HG03571 (cell line): ENCODE measurements around the gene TENM4.
"Not testable (repeated sequence)": the region's sequence is repeated elsewhere in the genome, so short reads cannot be mapped to it uniquely, and the experiment has no call there.

Experiments
- ATAC-seq: cut with Tn5 transposase; IDR thresholded peaks from one replicate; pipeline ENCODE4 v1.9.1; 2021; ENCODE audit not compliant: unreplicated experiment

Gene TENM4

DNA sequence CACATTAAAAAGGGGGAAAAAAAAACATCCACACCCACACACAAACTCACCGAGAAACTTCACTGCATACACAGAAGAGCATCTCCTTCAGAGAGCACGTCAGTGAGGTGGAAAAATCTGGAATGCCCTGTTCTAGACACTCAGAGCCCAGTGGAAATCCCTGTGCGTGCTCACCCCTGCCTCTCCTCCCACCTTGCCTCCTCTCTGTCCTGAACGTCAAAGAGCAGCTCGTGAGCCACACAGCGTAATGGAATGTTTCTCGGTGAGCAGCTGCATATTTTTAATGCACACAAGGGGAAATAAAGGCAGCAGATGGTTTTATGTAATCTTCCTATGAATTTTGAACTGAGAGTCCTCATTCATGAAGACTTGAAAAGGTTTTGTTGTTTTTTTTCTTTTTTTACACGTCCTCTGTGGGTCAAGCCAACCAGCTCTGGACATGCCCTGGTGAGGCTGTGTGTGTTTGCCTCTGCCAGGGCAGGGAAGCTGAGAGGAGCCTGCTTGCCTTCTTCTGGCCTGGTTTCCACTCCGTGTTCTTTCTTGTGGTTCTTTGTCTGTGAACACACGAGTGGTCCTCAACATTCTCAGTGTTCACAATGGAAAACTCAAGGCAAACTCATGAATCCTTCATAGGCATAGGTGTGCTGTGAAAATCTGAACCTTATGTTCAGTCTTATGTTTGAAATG is 219.2 kb downstream of the TENM4 start:
- no peak for ATAC-seq

- no peak for ATAC-seq
Measured at GRCh38 chr11:79220171-79220570, 220.7 kb downstream of the TENM4 start.

GRCh38 chr11:79219186-79220045 is 221.4 kb downstream of the TENM4 start:
- ATAC-seq = no peak

DNA sequence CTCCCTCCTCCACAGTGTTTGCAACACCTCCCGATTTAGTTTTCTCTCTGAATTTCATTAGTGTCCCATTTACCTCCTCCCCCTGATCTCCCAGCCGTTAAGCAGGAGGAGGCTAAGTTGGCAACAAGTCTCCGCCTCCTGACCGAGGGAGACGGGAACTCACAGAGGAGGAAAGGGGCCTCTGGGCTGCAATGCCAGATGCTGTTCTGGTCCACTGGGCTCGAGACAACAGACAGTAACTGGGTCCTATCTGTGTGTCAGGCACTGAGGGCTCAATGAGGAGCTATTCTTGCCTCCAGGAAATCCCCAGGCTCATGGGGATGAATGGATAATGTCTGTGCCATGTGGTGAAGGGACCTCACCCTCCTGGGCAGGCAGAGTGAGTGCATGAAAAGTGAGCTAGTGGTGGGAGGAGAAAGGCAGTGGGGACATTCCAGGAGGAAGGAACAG is 228.1 kb downstream of the TENM4 start:
- ATAC-seq = no peak

DNA sequence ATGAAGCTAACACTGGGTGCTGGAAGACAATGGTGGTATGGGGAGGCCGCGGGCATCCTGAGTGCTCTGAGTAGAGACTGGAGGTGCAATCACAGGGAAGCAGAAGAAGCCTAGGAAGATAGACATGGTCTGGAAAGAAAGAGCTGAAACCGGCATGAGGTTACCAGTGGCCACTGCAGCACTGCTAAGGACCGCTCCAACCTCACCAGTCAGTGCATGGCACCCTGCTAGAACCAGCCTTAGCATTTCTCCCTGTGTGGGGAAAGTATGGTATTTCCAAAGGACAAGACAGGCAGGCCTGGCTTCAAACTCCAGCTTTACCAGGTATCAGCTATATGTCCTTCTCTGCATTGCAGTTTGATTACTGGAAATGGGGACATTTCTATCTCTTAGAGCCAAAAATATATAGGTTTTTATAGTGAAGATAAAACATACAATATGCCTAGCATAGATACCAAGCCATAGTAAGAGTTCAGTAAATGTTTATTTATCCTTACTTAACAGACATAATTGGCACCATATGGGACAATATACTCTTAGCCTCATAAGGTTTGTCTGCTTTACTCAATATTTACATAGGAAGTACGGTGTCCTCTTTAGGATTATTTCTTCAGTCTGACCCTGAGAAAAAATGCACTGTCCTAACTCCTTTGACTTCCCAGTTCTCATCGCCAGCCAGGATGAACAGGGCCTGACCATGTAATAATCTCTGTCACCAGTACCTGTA is 231.1 kb downstream of the TENM4 start:
- ATAC-seq = no peak

DNA sequence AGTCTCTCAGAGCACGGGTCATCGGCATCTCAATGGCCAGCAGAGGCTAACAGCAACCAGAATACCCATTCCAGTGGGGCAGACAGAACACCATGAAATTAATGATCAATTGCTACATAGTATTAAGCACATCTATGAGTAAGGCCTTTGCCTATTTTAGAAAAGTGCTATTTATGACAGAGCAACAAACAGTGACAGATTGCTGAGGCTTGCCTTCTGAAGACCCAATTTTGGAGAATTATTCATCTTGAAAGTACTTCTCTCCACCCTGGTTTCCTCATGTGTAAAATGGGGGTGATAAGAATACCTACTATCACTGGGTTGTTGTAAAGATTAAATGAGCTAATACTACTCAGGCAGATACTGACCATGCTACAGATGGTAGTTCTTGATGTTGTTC is 232.7 kb downstream of the TENM4 start:
- ATAC-seq = no peak

GRCh38 chr11:79206951-79207350 is 233.9 kb downstream of the TENM4 start:
- ATAC-seq = no peak

DNA sequence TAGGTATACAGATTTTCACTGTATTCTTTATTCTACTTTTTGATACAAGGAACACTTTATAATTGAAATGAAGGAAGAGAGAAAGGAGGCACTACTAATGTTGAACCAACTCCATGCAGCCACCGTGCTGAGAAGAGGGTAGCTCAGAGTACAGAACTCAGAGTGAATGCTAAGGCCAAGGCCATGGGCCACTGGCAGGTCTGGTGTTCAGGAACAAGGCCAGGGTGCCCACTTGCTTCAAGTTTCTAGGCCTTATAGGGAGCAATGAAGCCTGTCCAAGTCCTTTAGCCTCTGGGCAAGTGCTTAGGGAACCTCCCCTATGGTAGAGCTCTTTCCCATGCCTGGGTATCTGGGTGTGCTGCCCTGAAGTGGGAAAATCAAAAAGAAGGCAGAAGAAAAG is 235.0 kb downstream of the TENM4 start:
- no peak for ATAC-seq

DNA sequence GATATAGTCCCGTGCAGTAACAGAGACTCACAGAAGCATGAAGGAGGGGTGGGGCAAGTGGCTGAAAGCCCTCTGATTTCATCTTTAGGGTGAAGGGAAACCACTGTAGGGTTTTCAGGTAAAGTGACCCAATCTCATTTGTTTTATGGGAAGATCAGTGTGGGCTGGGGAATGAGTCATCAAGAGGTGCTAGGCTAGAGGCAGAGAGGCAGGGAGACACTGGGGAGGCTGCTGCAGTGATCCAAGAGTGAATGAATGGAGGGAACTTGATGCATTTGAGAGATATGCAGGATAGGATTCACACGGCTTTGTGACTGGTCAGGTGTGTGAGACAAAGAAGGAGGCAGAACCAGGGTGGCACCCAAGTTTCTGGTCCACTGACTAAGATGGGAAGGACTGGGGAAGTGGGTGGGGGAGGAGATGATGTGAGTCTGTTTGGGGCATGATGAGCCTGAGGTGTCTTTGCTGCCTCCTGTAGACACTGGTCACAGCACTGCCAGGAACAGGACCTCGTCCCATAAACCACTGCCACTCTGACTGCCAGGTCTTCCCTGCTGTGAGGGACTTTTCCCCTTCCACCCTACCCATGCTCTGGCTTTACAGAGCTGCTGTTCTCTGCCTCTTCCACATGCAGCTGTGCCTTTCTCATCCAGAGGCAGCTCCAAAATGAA is 239.0 kb downstream of the TENM4 start:
- ATAC-seq = no peak

DNA sequence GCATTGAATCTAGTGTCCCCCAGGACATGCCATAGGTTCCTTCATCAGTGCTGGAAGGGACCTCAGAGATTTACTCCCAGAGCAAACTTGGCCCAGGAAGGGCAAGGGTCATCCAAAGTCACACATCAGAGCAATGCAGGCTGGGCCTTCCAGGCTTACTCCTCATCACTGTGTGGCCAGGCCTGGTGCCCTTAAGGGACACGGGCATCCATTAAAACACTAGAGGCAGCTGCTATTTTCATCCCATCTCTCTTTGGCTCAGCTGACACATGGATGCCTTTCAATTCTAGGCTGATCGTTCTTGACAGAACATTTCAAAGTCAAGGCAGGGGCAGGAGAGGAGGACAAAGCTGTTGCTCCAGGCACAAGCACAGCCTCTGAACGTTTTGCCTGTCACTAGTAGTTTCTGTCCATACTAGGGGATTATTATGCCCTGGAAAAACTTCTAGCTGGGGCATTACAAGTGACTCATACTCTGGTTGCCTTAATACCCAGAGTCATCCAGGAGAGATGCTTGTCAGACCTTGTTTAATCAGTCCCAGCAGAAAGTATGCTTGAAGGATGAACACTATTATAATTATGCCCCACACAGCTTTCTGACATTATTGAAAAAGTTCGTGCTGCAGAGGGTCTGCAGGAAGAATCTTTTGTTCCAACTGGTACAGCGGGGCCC is 240.3 kb downstream of the TENM4 start:
- ATAC-seq = no peak

GRCh38 chr11:79199729-79200354 is 241.0 kb downstream of the TENM4 start:
- ATAC-seq = no peak

GRCh38 chr11:79198898-79199250 is 242.0 kb downstream of the TENM4 start:
- ATAC-seq = no peak

GRCh38 chr11:79198203-79198897 is 242.5 kb downstream of the TENM4 start:
- ATAC-seq = no peak

DNA sequence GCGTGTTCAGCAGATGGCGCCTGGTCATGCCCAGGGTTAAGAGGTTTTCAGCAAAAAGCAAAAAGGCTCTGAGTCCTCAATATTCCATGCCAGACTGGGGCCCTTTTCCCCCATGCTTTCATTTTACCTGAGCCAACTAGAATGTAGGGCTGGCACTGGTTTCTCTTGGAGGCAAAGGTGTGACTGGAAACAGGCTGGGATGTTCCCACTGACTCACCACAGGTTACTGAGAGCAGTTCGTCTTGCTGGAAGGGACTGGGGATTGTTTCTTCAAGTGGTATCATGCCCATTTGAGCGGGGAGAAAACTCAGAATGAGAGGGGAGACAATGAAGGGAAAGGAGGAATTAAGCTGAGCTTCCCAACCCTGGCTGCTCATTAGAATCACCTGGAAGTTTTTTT is 243.9 kb downstream of the TENM4 start:
- no peak for ATAC-seq

- ATAC-seq = no peak
Measured at GRCh38 chr11:79195209-79195608, 245.6 kb downstream of the TENM4 start.

GRCh38 chr11:79193663-79194310 is 247.0 kb downstream of the TENM4 start:
- no peak for ATAC-seq

- ATAC-seq = no peak
Measured at GRCh38 chr11:79192836-79193235, 248.0 kb downstream of the TENM4 start.

GRCh38 chr11:79191716-79192115 is 249.1 kb downstream of the TENM4 start:
- ATAC-seq = not testable (repeated sequence)

DNA sequence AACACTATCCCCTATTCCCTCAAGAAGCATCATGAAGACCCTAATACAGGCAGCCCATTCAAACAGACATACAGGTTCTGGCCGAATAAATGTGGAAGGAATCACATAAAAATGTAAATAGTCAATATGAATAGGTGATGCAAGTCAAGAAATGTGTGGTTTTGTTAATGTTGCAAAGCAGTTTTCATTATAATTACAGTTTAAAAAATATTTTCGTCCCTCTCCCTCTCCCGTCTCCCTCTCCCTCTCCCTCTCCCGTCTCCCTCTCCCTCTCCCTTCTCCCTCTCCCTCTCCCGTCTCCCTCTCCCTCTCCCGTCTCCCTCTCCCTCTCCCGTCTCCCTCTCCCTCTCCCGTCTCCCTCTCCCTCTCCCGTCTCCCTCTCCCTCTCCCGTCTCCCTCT is 250.3 kb downstream of the TENM4 start:
- not testable (repeated sequence) for ATAC-seq
